ENCODE measurements around the gene BLM.

BLM gene

DNA sequence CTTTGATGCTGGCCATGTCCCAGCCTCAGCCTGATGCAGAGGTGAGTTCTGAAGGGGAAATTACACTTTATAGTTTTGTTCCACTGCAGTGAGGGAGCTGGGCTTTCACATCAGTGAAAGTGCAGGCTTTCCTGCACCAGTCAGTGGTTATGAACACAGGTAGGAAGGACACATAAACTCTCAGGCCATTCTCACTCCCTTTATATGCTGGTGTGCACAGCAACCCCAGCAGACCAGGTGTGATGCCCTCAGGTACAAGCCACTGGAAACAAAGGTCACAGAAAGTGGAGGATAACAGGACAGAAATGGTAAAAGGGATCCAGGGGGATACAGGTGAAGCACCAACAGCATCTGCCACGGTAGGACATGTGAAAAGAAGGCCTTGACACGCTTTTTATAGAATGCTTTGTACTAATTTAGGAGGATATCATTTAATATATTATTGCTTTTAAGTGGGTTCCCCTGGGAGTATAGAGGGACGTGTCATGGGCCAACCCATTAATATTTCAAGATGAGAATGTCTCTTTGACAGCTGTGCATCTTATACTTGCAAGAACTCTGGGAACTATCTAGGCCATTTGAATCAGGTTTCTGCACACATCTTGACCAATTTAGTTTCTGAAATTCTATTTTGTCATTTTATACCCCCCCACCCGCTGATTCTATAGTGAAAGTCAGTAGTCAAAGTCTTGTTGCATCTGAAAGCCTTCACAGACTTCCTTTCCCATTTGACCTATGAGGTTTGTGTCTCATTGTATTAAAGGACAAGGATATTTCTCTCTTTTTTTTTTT is 25.0 kb upstream of the BLM start:
- no peak for DNase-seq (ENCODE audit: low read depth)

DNA sequence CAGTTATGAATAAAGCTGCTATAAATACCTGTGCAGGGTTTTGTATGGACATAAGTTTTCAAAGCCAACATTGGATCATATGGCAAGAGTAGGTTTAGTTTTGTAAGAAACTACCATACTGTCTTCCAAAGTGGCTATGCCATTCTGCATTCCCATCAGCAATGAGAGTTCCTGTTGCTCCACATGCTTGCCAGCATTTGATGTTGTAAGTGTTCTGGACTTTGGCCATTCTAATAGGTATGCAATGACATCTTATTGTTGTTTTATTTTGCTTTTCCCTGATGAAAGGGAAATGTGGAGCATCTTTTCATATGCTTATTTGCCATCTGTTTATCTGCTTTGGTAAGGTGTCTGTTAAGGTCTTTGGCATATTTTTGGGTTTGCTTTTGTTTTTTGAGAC is 22.2 kb upstream of the BLM start:
- DNase-seq (ENCODE audit: low read depth): no peak

DNA sequence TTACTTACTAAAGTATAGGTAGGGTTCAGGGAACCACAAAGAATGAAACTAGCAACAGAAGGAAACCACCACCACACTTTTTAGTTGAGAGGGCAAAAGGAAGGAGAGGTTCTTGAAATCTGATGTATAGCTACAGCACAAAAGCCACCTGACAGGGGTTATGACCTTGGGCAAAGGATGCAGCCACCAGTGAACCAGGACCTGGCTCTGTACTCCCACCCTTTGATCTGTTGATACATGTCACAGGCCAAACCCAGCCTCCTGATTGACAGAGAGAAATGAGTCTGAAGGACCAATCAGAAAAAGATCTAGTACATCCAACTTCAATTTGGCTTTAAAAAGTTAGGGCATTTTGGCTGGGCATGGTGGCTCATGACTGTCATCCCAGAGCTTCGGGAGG is 20.0 kb upstream of the BLM start:
- no peak for DNase-seq (ENCODE audit: low read depth)

DNA sequence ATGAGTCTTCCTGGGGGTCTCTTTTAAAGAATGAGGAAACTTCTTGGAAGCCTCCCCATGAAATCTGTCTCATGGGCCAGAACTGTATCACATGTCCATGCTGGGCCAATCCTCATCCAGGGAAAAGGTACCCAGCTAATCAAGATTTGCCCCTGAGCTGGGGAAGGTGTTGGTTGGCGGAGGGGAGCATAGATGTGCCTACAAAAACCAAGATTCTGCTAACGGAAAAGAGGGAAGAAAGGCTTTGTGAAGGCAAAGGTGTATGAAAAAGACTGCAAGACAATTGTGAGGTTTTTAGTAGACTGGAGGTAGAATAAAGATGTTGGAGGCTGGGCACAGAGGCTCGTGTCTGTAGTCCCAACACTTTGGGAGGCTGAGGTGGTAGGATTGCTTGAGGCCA is 18.5 kb upstream of the BLM start:
- DNase-seq (ENCODE audit: low read depth): no peak

DNA sequence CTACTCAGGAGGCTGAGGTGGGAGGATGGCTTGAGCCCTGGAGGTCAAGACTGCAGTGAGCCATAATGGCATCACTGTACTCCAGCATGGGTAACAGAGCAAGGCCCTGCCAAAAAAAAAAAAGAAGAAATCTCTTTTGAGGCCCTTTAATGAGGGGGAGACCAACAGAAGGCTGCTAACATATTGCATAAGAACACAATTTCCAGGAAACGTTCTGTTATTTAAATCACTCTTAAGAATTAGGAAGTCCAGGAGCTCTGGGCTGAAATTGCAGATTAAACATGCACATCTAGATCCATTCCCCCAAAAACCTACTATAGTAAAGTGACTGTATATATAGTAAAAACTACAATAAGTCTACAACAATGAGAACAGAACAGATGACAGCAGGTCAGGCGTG is 16.1 kb upstream of the BLM start:
- DNase-seq (ENCODE audit: low read depth): no peak

DNA sequence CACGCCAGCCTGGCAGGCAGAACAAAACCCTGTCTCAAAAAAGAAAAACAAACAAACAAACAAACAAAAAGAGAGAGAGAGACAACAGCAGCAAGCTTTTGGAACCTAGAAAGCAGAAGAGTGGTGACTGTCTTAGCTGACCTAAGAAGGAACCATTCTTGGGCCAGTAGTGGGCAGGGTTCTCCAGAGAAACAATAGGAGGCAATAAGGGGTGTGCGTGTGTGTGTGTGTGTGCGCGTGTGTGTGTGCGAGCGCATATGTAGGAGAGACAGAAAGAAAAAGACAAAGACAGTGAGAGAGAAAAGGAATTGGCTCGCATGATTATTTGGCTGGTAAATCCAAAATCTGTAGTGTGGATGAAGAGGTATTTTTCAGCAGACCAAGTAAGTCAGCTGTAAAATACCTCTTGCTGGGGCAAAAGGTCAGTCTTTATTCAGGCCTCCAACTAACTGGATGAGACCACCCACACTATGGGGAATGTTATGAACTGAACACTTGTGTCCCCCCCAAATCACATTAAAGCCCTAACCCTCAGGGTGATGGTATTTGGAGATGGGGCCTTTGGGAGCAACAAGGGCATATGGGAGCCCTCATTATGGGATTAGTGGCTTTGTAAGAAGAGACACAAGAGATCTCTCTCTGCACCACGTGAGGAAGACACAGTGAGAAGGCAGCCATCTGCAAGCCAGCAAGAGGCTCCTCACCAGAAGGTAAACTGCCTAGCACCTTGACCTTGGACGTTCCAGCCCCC is 15.1 kb upstream of the BLM start:
- DNase-seq (ENCODE audit: low read depth): no peak

DNA sequence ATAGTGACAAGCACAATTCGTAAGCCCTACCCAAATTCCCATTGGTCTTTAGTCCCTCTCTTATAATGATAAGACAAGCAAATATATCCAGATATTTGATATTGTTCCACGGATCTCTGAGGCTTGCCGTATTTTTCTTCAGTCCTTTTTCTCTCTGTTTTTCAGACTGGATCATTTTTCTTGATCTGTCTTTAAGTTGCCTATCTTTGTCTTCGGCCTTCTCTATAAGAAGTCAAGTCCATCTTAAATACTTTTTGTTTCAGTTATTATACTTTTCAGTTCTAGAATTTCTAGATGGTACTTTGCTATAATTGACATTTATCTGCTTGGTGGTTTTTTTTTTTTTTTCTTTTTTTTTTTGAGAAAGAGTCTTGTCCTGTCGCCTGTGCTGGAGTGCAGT is 13.7 kb upstream of the BLM start:
- DNase-seq (ENCODE audit: low read depth): no peak

DNA sequence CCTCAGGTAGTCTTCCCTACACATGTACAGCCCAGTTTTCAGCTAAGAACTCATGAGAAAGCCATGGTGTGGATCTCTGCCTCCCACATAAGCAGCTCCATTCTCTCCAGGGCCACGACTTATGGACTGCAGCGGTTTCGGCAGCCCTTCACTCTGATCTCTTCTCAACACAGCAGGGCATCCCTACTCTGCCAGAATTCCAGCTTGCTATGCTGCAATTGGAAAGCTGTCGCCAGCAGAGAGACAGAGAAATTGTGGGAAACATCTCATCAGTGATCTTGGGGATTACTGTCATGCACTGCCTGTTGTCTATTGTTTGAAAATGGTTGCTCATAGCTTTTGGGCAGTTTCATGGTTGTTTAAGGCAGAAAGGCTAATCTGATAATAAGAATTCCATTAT is 11.9 kb upstream of the BLM start:
- DNase-seq (ENCODE audit: low read depth): no peak

DNA sequence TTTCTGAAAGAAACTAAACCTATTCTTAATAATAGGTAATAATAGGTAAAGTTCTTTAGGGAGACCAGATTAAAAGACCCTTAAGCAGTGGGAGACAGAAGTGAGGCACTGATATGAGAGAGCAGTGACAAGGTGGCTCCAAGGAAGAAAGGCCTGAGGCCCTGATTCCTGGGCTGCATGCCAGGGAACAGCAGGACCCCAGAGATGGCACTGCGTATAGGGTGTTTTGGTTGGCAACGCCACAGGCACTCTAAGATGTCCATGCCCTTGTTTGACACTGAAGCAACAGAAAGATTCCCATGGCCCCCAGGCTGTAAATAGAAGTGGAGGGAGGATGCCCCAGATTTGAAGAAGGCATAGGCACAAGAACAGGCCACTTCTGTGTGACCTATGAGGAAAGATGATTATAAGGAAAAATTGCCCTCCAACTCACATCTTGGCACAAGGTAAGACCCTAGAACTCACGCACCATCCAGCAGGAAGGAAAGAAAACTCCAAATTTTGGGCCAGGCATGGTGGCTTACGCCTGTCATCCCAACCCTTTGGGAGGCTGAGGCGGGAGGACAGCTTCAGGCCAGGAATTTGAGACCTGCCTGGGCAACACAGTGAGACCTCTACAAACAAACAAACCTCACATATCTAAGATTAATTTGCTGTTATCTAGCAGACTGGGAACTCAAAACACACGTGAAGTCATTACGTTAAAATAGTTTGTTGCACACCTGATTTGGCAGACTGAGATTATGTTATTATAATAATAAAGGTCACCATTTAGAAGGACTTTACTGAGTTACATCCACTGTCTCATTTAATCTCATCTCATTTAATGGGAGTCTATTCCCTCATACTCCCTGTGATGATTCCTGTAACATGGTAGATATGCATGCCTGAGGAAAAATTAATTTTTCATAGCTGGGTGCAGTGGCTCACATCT is 10.5 kb upstream of the BLM start:
- DNase-seq (ENCODE audit: low read depth): no peak

DNA sequence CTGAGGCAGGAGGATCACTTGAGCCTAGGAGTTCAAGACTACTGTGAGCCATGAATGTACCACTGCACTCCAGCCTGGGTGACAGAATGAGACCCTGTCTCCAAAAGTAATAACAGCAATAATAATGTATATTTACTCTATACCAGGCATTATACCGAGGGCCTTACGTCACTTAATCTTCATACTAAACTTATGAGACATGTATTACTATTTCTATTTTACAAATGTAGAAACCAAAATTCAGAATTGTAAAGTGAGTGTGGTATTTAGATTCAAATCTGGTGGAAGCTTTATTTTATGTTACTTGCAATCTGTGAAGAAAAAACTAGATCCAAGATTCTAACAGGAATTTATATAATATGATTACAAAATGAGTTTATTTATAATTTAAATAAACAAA is 9.7 kb upstream of the BLM start:
- DNase-seq (ENCODE audit: low read depth): no peak

DNA sequence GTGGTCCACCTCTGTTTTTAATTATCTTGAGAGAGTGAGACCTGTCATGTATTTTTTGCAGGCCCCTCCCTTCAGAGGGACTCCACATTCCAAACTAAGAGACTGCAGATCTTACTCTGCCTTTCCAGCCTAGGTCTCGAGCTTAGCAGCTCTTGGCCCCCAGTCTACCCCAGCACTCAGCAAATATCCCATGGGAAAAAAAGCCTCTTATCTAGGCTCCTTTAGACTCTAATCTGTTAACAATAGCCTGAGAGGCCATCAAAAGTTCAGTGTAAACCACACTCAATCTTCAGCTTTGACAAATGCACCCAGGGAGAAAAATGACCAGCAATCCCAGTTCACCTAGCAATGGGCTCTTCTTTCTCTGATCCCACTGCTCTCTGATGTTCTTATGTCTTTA is 8.6 kb upstream of the BLM start:
- DNase-seq (ENCODE audit: low read depth): no peak

DNA sequence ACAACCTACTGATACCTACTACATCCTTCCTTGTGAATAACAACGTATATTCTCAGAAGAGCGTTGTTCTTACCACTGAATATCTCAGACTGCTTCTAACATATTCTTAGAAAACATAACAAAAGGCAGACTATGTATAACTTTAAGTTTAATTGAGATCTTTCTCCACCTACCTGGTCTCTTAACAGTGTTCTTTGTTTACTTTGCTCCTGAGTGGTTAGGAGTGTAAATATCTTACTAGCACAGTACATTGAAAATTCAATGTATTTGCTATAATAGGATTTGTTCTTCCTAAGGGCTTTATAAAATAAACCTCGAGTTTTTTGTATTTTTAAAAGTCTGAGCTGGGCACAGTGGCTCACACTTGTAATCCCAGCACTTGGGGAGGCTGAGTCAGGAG is 7.9 kb upstream of the BLM start:
- no peak for DNase-seq (ENCODE audit: low read depth)

DNA sequence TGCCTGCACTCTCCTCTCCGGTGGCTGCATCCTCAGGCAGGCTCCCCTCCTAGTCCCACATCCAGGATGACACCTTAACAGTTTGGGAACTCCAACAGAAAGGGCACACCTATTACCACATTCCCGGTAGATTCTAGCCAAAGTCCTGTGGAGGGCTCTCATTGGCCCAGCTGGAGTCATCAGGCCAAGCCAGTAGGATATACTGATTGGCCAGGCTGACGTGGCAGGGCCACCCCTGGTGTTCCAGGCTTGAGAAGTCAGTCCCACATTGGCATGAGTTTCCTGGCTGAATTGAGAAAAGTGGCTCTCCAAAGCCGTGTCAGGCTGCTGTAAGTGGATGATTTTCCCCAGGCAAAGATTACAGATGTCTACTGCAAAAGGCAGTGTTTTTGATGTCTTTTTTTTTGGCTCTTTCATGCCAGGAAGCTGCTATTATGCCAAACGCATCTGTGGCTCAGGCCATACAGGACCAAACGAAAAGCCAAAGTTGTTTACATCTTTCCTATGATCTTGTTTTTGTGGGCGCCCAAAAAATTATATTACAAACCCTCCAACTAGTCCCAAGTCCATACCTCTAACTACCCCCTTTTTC is 6.6 kb upstream of the BLM start:
- no peak for DNase-seq (ENCODE audit: low read depth)

DNA sequence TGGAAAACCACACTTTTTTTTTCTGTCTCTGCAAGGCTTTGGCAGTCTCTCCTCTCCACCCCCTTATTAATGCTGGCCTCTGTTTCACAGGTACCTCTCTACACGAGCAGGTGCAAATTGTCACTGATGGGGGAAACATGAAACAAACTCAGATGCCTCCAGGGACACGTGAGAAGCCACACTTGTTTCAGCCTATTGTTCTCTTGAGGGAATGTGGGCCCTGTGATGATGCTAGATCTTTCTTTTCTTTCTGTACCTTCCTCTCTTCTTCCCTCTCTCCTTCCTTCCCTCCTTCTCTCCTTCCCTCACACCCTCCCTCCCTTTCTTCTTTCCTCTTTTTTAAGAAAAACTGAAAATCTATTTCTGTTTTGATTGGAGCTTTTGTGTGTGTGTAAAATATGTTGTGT is 5.7 kb upstream of the BLM start:
- DNase-seq (ENCODE audit: low read depth): no peak

DNA sequence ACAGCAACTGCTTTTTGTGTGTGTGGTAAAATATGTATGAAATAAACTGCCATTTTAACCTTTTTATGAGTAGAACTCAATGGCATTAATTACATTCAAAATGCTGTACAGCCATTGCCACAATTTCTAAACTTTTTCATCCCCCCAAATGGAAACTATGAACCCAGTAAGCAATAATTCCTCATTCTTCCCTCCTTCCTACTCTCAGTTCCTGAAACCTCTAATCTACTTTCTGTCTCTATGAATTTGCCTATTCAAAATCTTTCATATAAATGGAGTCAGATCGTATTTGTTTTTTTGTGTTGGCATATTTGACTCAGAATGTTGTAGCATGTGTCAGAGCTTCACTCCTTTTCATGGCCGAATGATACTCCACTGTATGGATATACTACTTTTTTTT is 5.3 kb upstream of the BLM start:
- DNase-seq (ENCODE audit: low read depth): no peak

DNA sequence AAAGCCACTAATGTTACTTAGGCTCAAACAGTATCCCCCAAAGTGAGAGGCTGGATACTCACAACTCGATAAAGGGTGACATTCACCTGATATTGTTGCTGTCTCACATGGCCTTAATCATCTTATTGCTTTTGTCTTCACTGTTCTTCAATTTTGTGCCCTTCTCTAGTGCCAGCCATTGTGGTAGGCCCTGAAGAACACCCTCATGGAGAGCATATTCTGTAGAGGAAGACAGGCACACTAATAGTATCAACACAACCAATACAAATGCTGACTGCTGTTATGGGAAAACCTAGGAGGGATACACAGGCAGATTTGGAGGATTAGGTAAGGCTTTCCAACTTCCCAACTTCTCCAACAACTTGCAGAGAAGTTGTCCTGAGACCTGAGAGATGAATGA is 4.1 kb upstream of the BLM start:
- no peak for DNase-seq (ENCODE audit: low read depth)

DNA sequence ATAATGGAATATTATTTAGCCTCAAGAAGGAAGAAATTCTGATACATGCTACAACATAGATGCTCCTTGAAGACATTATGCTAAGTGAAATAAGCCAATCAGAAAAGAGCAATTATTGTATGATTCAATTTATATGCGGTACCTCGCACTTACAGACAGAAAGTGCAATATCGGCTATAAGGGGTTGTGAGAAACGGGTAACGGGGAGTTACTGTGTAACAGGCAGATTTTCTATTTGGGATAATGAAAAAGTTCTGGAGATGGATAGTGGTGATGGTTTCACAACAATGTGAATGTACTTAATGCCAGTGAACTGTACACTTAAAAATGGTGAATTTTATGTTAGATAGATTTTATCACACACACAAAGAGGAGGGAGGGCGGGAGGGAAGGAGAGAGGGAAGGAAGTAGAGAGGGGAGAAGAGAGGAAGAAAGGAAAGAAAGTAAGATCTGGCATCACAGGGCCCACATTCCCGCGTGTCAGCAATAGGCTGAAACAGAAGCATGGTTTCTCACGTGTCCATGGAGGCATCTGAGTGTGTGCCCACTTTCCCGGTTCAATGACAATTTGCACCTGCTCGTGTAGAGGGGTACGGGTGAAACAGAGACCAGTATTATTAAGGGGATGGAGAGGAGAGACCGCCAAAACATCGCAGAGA is 700 bp upstream of the BLM start:
- DNase-seq (ENCODE audit: low read depth): no peak

DNA sequence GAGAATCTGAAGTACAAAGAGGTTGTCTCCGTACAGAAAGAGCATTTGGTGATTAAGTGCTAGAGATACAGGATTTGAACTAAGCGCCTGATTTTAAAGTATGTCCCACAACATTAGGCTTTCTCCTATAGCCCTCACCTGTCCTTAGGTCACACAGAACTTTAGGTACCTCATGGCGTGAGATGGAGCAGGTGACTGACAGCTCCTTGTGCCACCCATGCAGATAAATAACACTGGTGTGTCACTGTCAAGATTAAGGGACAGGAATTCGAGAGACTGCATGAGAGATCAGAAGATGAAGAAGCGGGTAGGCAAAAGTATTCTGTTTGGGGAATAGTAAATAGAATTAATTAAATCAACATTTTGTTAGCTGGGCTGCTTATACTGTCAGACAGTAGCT is 1.1 kb downstream of the BLM start:
- no peak for DNase-seq (ENCODE audit: low read depth)

DNA sequence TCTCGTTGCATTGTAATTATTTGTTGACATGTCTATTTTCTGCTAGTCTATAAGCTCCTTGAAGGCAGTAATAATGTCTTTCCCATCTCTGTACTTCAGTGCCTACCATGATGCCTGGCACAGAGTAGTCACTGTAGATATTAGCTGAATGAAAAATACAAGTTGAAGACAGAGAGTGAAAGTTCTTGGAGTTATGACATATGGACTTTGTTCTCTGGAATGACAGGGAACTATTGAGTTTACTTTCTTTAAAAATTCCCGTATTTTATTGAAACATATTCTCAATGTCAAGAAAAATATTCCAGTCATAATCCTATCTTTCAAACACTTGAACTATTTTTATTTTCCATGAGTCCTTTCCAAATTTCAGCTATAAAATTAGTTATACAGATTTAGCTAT is 3.0 kb downstream of the BLM start:
- DNase-seq (ENCODE audit: low read depth): no peak

DNA sequence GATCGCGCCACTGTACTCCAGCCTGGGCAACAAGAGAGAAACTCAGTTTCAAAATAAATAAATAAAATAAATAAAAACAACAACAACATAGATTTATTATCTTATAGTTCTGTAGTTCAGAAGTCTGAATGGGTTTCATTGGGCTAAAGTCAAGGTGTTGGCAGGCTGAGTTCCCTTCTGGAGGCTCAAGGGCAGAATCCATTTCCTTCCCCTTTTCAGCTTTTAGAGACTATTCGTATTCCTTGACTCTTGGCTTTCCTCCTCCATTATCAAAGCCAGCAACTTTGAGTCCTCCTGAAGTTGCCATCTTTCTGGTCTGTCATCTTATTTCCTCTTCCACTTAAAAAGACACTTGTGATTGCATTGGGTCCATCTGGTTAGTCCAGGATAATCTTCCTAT is 12.1 kb downstream of the BLM start:
- DNase-seq (ENCODE audit: low read depth): no peak

DNA sequence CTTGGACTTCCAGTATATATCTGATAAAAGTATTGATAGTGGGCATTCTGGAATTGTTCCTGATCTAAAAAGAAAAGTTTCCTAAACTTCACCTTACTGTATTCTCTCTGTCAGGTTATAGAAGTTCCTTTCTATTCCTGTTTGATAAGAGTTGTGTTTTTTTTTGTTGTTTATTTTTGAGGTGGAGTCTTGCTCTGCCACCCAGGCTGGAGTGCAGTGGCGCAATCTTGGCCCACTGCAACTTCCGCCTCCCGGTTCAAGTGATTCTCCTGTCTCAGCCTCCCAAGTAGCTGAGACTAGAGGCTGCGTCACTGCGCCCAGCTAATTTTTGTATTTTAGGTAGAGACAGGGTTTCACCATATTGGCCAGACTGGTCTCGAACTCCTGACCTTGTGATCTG is 13.1 kb downstream of the BLM start:
- DNase-seq (ENCODE audit: low read depth): no peak

DNA sequence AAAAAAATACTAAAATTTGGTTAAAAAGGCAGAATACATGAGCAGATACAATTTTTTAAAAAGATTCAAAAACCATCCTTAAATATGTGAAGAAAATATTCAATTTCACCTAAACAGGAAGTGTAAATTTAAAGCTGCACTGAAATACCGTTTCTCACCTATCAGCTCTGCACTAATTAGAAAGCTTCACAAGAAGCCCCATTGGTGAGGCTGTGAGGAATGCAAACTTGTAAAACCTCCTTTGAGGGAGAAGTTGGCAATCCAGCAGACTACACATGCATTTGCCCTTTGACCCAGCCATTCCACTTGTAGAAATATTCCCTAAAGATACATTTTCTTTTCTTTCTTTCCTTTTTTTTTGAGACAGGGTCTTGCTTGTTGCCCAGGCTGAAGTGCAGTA is 18.8 kb downstream of the BLM start:
- no peak for DNase-seq (ENCODE audit: low read depth)

Data from activated T-helper 1 cell treated with Interleukin-2 at 50 U/mL for 16 hours (primary cell).